Activated naive CD4-positive, alpha-beta T cell treated with anti-CD3 and anti-CD28 coated beads, Interleukin-2, amount 10 ng/mL, durations not matched to agents 5 hours and 36 hours (primary cell): ENCODE data around the gene STRADB. TPM values are rescaled to one million over a fixed set of nuclear protein-coding genes. Genes with fewer than 3 reads are reported as not detected.

ENCODE experiments used
- total RNA-seq, 2 experiments: library from RNA; stranded (reverse); gene quantifications; one replicate each; pipeline ENCODE4 v1.2.3, GENCODE V29; 2021

Gene STRADB
- 10 to 100 TPM; 31.3 to 38.7 TPM for total RNA-seq

GRCh38 chr2:201451292-201452057 is at the start of gene STRADB, which contains the start of gene TRAK2:
Gene STRADB, plus strand, starts transcription at chr2:201451740. Its CDS starts 3,101 bp downstream, at chr2:201454841.
Gene TRAK2, minus strand, starts transcription at chr2:201451458. Its CDS starts 30,951 bp downstream, at chr2:201420507.

Other genes with a start within 250 kb of the STRADB start
- 10 to 100 TPM; 91.6 to 92.2 TPM for gene CASP8, start 191.2 kb upstream of the STRADB start, total RNA-seq
- 1 to 10 TPM; 4.9 to 5.5 TPM for gene FLACC1, start 94.4 kb upstream of the STRADB start, total RNA-seq
- 10 to 100 TPM; 53.4 to 60.1 TPM for gene TRAK2, start 282 bp upstream of the STRADB start, total RNA-seq
- gene TMEM237, start 191.8 kb downstream of the STRADB start, total RNA-seq = 10 to 100 TPM; 15.8 to 17.4 TPM
- gene MPP4, start 246.9 kb downstream of the STRADB start, total RNA-seq = not detected